Measurements from ENCODE around the gene NECTIN2. TPM values are rescaled to one million over a fixed set of nuclear protein-coding genes. Genes with fewer than 3 reads are reported as not detected.
"Not testable (repeated sequence)": the region's sequence is repeated elsewhere in the genome, so short reads cannot be mapped to it uniquely, and the experiment has no call there.

The NECTIN2 gene
- total and polyA plus RNA-seq, 2 donors (not counting 1 experiment from before 2014, with no cell fraction given), result 0.15 to 0.32 TPM

DNA sequence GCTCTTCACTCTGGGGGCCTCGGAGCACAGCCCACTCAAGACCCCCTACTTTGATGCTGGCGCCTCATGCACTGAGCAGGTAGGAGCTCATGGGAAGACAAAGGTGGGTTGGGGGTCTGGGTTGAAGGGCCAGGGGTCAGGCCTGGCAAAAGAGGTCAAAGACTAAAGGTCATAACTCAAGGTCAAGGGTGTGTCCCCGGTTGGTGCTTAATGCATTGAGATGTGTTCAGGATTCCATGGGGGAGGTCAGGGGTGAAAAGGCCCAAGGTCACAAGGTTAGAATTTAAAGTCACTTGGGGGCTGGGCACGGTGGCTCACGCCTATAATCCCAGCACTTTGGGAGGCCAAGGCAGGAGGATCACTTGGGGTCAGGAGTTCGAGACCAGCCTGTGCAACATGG, 40.0 kb downstream of the NECTIN2 start:
- Mint-ChIP-seq H3K4me3 (no peak overlapping the region), H3K9me3 (ENCODE audit: insufficient read depth) (no peaks in the 10 kb centered on the region), H3K4me1 (peaks cover 12% of the 10 kb centered on the region), H3K27me3 (peaks cover 9% of the 10 kb centered on the region), H3K27ac (no peak overlapping the region)
- Histone ChIP-seq H3K4me3 (ENCODE audit: control extremely low read depth in 1 of 5, extremely low read depth in 1 of 5, insufficient read depth in 1 of 5, low read depth in 2 of 5, low read length in 4 of 5) (no peak overlapping the region), H4K20me1 (ENCODE audit: control insufficient read depth, insufficient read depth, low read length, poor library complexity, severe bottlenecking) (no peaks in the 10 kb centered on the region), H3K27me3 (replicated peaks in 1 of 4; ENCODE audit: control extremely low read depth in 1 of 4, control insufficient read depth in 3 of 4, insufficient read depth in 4 of 4, low read length in 3 of 4) (no peaks in the 10 kb centered on the region), H3K4me1 (ENCODE audit: control insufficient read depth in 2 of 2, insufficient read depth in 2 of 2, low read length in 2 of 2) (peaks cover 9% of the 10 kb centered on the region in 2 donors), H3K79me2 (ENCODE audit: control insufficient read depth, insufficient read depth, low read length) (no peaks in the 10 kb centered on the region), H2AFZ (ENCODE audit: insufficient read depth, low read depth, low read length, poor library complexity, severe bottlenecking) (no peak overlapping the region), H3K27ac (ENCODE audit: low read length in 2 of 2) (no peak overlapping the region), H3K36me3 (replicated peaks in 1 of 2; ENCODE audit: control extremely low read depth in 1 of 2, control insufficient read depth in 1 of 2, extremely low read depth in 1 of 2, insufficient read depth in 2 of 2, low read length in 1 of 2) (no peaks in the 10 kb centered on the region), H3K9ac (ENCODE audit: low read length) (no peak overlapping the region), H3K4me2 (replicated peaks; ENCODE audit: low read depth, low read length, poor library complexity, severe bottlenecking) (no peak overlapping the region), H3K9me3 (ENCODE audit: control extremely low read depth in 1 of 3, control insufficient read depth in 2 of 3, insufficient read depth in 1 of 3, low read length in 2 of 3) (peaks cover 0 to 3% (median 0%) of the 10 kb centered on the region in 3 donors)
- TF ChIP-seq, protein P1, sequence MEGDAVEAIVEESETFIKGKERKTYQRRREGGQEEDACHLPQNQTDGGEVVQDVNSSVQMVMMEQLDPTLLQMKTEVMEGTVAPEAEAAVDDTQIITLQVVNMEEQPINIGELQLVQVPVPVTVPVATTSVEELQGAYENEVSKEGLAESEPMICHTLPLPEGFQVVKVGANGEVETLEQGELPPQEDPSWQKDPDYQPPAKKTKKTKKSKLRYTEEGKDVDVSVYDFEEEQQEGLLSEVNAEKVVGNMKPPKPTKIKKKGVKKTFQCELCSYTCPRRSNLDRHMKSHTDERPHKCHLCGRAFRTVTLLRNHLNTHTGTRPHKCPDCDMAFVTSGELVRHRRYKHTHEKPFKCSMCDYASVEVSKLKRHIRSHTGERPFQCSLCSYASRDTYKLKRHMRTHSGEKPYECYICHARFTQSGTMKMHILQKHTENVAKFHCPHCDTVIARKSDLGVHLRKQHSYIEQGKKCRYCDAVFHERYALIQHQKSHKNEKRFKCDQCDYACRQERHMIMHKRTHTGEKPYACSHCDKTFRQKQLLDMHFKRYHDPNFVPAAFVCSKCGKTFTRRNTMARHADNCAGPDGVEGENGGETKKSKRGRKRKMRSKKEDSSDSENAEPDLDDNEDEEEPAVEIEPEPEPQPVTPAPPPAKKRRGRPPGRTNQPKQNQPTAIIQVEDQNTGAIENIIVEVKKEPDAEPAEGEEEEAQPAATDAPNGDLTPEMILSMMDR (IDR thresholded peaks at IDR 0.05), result no peak
- TF ChIP-seq EZH2 (IDR thresholded peaks at IDR 0.05; ENCODE audit: borderline replicate concordance, insufficient read depth, low read depth, low read length, poor library complexity, severe bottlenecking), result no peak
- intact Hi-C loops (cut with micrococcal nuclease), result no loop called here
- no peak for DNase-seq
- ChIA-PET CTCF (no interaction called here), POLR2A (no interaction called here)
- WGBS (ENCODE audit: insufficient coverage), result 100% methylated on average over 2 of the region's 6 CpGs
- no peak for ATAC-seq (ENCODE audit: low read depth)

DNA sequence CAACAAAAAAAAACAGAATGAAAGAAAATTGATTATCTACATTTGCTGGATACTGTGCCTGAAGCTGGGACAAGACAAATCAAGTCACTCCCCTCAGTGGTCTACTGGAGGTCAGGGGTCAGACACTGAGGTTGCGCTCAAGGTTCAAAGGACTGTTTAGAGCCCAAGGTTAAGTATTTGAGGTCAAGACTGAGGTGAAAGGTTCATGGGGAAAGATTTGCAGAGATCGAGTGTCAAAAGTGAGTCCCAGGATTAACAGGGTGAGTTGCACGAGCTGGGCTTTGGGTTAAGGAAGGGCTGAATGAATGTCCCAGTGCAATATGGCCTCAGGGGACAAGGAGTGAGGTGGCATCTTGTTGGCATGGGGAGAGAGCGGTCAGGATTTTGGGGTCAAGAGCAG, 41.6 kb downstream of the NECTIN2 start:
- DNase-seq (no peak), ATAC-seq (ENCODE audit: low read depth) (no peak)
- H3K4me3 ChIP-seq (ENCODE audit: control extremely low read depth in 1 of 5, extremely low read depth in 1 of 5, insufficient read depth in 1 of 5, low read depth in 2 of 5, low read length in 4 of 5), result no peak overlapping the region
- Mint-ChIP-seq H3K4me3 (no peak overlapping the region), H3K4me1 (peaks cover 23% of the 10 kb centered on the region), H3K9me3 (ENCODE audit: insufficient read depth) (no peaks in the 10 kb centered on the region), H3K27ac (no peak overlapping the region), H3K27me3 (peaks cover 5% of the 10 kb centered on the region)
- no peak overlapping the region for H3K4me2 ChIP-seq (replicated peaks; ENCODE audit: low read depth, low read length, poor library complexity, severe bottlenecking)
- no peak for TF ChIP-seq EZH2 (IDR thresholded peaks at IDR 0.05; ENCODE audit: borderline replicate concordance, insufficient read depth, low read depth, low read length, poor library complexity, severe bottlenecking)
- TF ChIP-seq, protein P1 (IDR thresholded peaks at IDR 0.05), result no peak
- intact Hi-C loops (cut with micrococcal nuclease), result no loop called here
- H4K20me1 ChIP-seq (ENCODE audit: control insufficient read depth, insufficient read depth, low read length, poor library complexity, severe bottlenecking), result peaks cover 7% of the 10 kb centered on the region
- no peaks in the 10 kb centered on the region for H3K27me3 ChIP-seq (replicated peaks in 1 of 4; ENCODE audit: control extremely low read depth in 1 of 4, control insufficient read depth in 3 of 4, insufficient read depth in 4 of 4, low read length in 3 of 4)
- peaks cover 12% of the 10 kb centered on the region for H3K79me2 ChIP-seq (ENCODE audit: control insufficient read depth, insufficient read depth, low read length)
- no peak overlapping the region for H3K27ac ChIP-seq (ENCODE audit: low read length in 2 of 2)
- H3K36me3 ChIP-seq (replicated peaks in 1 of 2; ENCODE audit: control extremely low read depth in 1 of 2, control insufficient read depth in 1 of 2, extremely low read depth in 1 of 2, insufficient read depth in 2 of 2, low read length in 1 of 2), result peaks cover 0 to 5% of the 10 kb centered on the region in 2 experiments
- peaks cover 0 to 3% (median 0%) of the 10 kb centered on the region in 3 donors for H3K9me3 ChIP-seq (ENCODE audit: control extremely low read depth in 1 of 3, control insufficient read depth in 2 of 3, insufficient read depth in 1 of 3, low read length in 2 of 3)
- no peak overlapping the region for H3K9ac ChIP-seq (ENCODE audit: low read length)
- CTCF ChIA-PET, result interaction anchor here (0.6 kb wide), 2 partner anchors 36 to 174 kb away, joined by 3 read pairs; no protein-coding TSS in a partner anchor
- POLR2A ChIA-PET, result no interaction called here
- H3K4me1 ChIP-seq (ENCODE audit: control insufficient read depth in 2 of 2, insufficient read depth in 2 of 2, low read length in 2 of 2), result peaks cover 16 to 21% of the 10 kb centered on the region in 2 donors
- H2AFZ ChIP-seq (ENCODE audit: insufficient read depth, low read depth, low read length, poor library complexity, severe bottlenecking), result no peak overlapping the region
- WGBS (ENCODE audit: insufficient coverage), result 93% methylated on average over 4 of the region's 4 CpGs

DNA sequence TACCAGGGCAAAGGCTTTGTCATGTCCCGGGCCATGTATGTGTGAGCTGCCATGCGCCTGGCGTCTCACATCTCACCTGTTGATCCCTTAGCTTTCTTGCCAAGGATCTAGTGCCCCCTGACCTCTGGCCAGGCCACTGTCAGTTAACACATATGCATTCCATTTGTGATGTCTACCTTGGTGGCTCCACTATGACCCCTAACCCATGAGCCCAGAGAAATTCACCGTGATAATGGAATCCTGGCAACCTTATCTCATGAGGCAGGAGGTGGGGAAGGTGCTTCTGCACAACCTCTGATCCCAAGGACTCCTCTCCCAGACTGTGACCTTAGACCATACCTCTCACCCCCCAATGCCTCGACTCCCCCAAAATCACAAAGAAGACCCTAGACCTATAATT, 42.2 kb downstream of the NECTIN2 start:
- H3K4me1 Mint-ChIP-seq, result peaks cover 29% of the 10 kb centered on the region
- POLR2A ChIA-PET; H4K20me1 ChIP-seq (ENCODE audit: control insufficient read depth, insufficient read depth, low read length, poor library complexity, severe bottlenecking); H3K9ac ChIP-seq (ENCODE audit: low read length); ATAC-seq (ENCODE audit: low read depth); intact Hi-C loops (cut with micrococcal nuclease); H2AFZ ChIP-seq (ENCODE audit: insufficient read depth, low read depth, low read length, poor library complexity, severe bottlenecking); DNase-seq; H3K27me3 Mint-ChIP-seq; H3K9me3 ChIP-seq (ENCODE audit: control extremely low read depth in 1 of 3, control insufficient read depth in 2 of 3, insufficient read depth in 1 of 3, low read length in 2 of 3); H3K9me3 Mint-ChIP-seq (ENCODE audit: insufficient read depth); CTCF ChIA-PET; H3K27me3 ChIP-seq (replicated peaks in 1 of 4; ENCODE audit: control extremely low read depth in 1 of 4, control insufficient read depth in 3 of 4, insufficient read depth in 4 of 4, low read length in 3 of 4); H3K27ac ChIP-seq (ENCODE audit: low read length in 2 of 2); H3K4me2 ChIP-seq (replicated peaks; ENCODE audit: low read depth, low read length, poor library complexity, severe bottlenecking); H3K4me3 ChIP-seq (ENCODE audit: control extremely low read depth in 1 of 5, extremely low read depth in 1 of 5, insufficient read depth in 1 of 5, low read depth in 2 of 5, low read length in 4 of 5): not testable (repeated sequence)
- peak overlapping the region; percentile 21 for H3K4me3 Mint-ChIP-seq
- Histone ChIP-seq H3K36me3 (replicated peaks in 1 of 2; ENCODE audit: control extremely low read depth in 1 of 2, control insufficient read depth in 1 of 2, extremely low read depth in 1 of 2, insufficient read depth in 2 of 2, low read length in 1 of 2) (peaks cover 0 to 12% of the 10 kb centered on the region in 2 experiments), H3K79me2 (ENCODE audit: control insufficient read depth, insufficient read depth, low read length) (peaks cover 18% of the 10 kb centered on the region), H3K4me1 (ENCODE audit: control insufficient read depth in 2 of 2, insufficient read depth in 2 of 2, low read length in 2 of 2) (peaks cover 16 to 21% of the 10 kb centered on the region in 2 donors)
- peak overlapping the region; percentile 4 for H3K27ac Mint-ChIP-seq
- WGBS (ENCODE audit: insufficient coverage), result 97% methylated on average over 3 of the region's 5 CpGs

All from B cell (primary cell).